OCI-LY3 (cell line): ENCODE results near the gene ZNF383.
"Not testable (repeated sequence)": the region's sequence is repeated elsewhere in the genome, so short reads cannot be mapped to it uniquely, and the experiment has no call there.

ENCODE experiments used
- H2AFZ ChIP-seq: fragments of 200-600, 300-600 bp; shearing (Covaris generic); 2 replicates; pipeline ENCODE4 v1.6.0; 2014; ENCODE audit warnings: antibody characterized with exemption, low read depth, low read length
- H3K27ac ChIP-seq: fragments of 200-600, 300-600 bp; sonication (generic); 2 replicates; pipeline ENCODE4 v1.5.1; 2014; ENCODE audit warnings: mild to moderate bottlenecking, low read length, moderate library complexity, mixed read lengths
- H3K27me3 ChIP-seq: fragments of 200-600, 300-600 bp; sonication (generic); 2 replicates; pipeline ENCODE4 v1.6.1; 2014; ENCODE audit warnings: low read depth, low read length, mixed read lengths
- H3K36me3 ChIP-seq: fragments of 200-600, 300-600 bp; sonication (generic); replicated peaks from 2 replicates; pipeline ENCODE3; 2014; ENCODE audit warnings: low read depth, low read length, mixed read lengths
- H3K4me1 ChIP-seq: fragments of 300-600, 200-600 bp; sonication (generic); 2 replicates; pipeline ENCODE4 v1.6.1; 2014; ENCODE audit warnings: low read length, mixed read lengths
- H3K4me2 ChIP-seq: fragments of 200-600, 300-600 bp; sonication (generic); 2 replicates; pipeline ENCODE4 v1.6.1; 2014; ENCODE audit warnings: low read length, mixed read lengths
- H3K4me3 ChIP-seq: fragments of 300-600, 200-600 bp; sonication (generic); 2 replicates; pipeline ENCODE4 v1.5.1; 2014; ENCODE audit warnings: antibody characterized with exemption, mild to moderate bottlenecking, low read length, moderate library complexity
- H3K79me2 ChIP-seq: fragments of 300-600, 200-600 bp; shearing (Covaris generic); 2 replicates; pipeline ENCODE4 v1.6.1; 2014; ENCODE audit warnings: mild to moderate bottlenecking, low read length, mixed read lengths
- H3K9ac ChIP-seq: fragments of 300-600, 200-600 bp; shearing (Covaris generic); 2 replicates; pipeline ENCODE4 v1.6.0; 2014; ENCODE audit warnings: mild to moderate bottlenecking, low read length, moderate library complexity
- H3K9me3 ChIP-seq: fragments of 200-600, 300-600 bp; shearing (Covaris generic); 2 replicates; pipeline ENCODE4 v1.6.1; 2014; ENCODE audit warnings: low read length, mixed read lengths; ENCODE audit not compliant: insufficient read depth
- H4K20me1 ChIP-seq: fragments of 200-600, 300-600 bp; sonication (generic); 2 replicates; pipeline ENCODE4 v1.6.1; 2016; ENCODE audit warnings: low read length, mixed read lengths; ENCODE audit not compliant: insufficient read depth
- EZH2phosphoT487 ChIP-seq: fragments of 200-600 bp; shearing (Covaris generic); IDR thresholded peaks from 2 replicates; pipeline ENCODE4 v1.6.1; 2018; ENCODE audit warnings: antibody characterized with exemption, mixed run types, low read depth
- TF ChIP-seq, protein P1 (sequence below): fragments of 200-600, 300-600 bp; sonication (generic); IDR thresholded peaks from 2 replicates; pipeline ENCODE4 v1.5.1; 2014; ENCODE audit warnings: antibody characterized with exemption, low read length, low read depth

ZNF383 gene

GRCh38 chr19:37251308-37252229 is 33.6 kb downstream of the ZNF383 start:
- Histone ChIP-seq H3K9me3 (peaks cover 20% of the 10 kb centered on the region; the same call in 1 of the 2 replicates), H2AFZ (peak overlapping the region; percentile 67), H3K27ac (no peak overlapping the region), H3K27me3 (no peaks in the 10 kb centered on the region), H3K4me2 (peak overlapping the region; percentile 58), H4K20me1 (no peaks in the 10 kb centered on the region), H3K4me1 (no peaks in the 10 kb centered on the region), H3K9ac (peak overlapping the region; percentile 58; the same call in 1 of the 2 replicates), H3K36me3 (peaks cover 28% of the 10 kb centered on the region), H3K79me2 (no peaks in the 10 kb centered on the region), H3K4me3 (peak overlapping the region; percentile 80)
- TF ChIP-seq, protein P1, sequence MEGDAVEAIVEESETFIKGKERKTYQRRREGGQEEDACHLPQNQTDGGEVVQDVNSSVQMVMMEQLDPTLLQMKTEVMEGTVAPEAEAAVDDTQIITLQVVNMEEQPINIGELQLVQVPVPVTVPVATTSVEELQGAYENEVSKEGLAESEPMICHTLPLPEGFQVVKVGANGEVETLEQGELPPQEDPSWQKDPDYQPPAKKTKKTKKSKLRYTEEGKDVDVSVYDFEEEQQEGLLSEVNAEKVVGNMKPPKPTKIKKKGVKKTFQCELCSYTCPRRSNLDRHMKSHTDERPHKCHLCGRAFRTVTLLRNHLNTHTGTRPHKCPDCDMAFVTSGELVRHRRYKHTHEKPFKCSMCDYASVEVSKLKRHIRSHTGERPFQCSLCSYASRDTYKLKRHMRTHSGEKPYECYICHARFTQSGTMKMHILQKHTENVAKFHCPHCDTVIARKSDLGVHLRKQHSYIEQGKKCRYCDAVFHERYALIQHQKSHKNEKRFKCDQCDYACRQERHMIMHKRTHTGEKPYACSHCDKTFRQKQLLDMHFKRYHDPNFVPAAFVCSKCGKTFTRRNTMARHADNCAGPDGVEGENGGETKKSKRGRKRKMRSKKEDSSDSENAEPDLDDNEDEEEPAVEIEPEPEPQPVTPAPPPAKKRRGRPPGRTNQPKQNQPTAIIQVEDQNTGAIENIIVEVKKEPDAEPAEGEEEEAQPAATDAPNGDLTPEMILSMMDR = no peak
- TF ChIP-seq EZH2phosphoT487 = no peak

GRCh38 chr19:37263028-37263427 is 45.0 kb downstream of the ZNF383 start:
- not testable (repeated sequence) for H3K36me3 ChIP-seq, H3K4me2 ChIP-seq, H3K27me3 ChIP-seq, H4K20me1 ChIP-seq, H3K79me2 ChIP-seq, H3K27ac ChIP-seq, H3K9me3 ChIP-seq, H2AFZ ChIP-seq, H3K9ac ChIP-seq, H3K4me3 ChIP-seq, H3K4me1 ChIP-seq

- H2AFZ ChIP-seq, H3K27ac ChIP-seq, H3K79me2 ChIP-seq, H3K9ac ChIP-seq, H3K4me1 ChIP-seq, H4K20me1 ChIP-seq, H3K27me3 ChIP-seq, H3K36me3 ChIP-seq, H3K9me3 ChIP-seq, H3K4me3 ChIP-seq, H3K4me2 ChIP-seq: not testable (repeated sequence)
Measured at GRCh38 chr19:37267005-37267404, 49.0 kb downstream of the ZNF383 start.

DNA sequence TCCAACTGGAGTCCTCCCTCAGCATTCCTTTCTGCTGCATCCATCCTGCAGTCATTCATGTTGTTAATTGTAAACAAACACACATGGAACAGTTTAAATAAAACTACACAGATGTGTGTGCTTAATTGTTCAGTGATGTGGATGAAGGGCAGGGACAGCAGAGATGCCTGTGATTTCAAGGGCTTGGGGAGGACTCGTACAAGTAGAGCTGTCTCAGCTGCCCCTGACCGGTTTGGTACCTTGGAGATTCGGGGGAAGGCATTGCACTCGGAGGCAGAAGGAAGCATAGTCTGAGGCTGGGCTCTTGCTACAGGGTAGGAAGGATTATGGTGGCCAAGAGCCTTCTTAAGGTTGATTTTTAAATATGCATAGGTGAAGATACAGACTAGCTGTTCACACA is 49.7 kb downstream of the ZNF383 start:
- not testable (repeated sequence) for H3K27ac ChIP-seq, H3K79me2 ChIP-seq, H4K20me1 ChIP-seq, H3K9me3 ChIP-seq, H3K4me1 ChIP-seq, H3K9ac ChIP-seq, H2AFZ ChIP-seq, H3K4me3 ChIP-seq, H3K36me3 ChIP-seq, H3K27me3 ChIP-seq, H3K4me2 ChIP-seq

DNA sequence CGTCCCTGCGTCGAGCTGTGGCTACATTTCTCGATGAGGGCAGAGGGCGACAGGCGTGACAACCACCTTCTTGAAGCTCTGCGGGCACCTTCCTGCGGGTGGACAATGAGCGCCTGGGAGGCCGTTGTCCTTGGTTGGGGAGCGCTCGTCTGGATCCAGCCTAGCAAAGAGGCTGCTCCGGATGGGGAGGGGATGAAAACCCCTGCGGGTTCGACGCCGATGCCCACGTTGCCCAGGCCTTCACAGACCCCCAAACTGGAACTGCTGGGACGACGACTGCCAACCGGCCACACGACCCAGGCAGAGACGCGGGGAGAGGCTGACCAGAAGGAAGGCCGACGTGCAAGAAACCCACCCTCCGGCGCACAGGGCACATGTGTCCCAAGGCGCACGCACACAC is 62.6 kb downstream of the ZNF383 start:
- not testable (repeated sequence) for H3K4me2 ChIP-seq, H3K4me3 ChIP-seq, H3K9me3 ChIP-seq, H3K4me1 ChIP-seq, H3K79me2 ChIP-seq, H3K9ac ChIP-seq, H3K36me3 ChIP-seq, H3K27me3 ChIP-seq, H4K20me1 ChIP-seq, H2AFZ ChIP-seq, H3K27ac ChIP-seq

GRCh38 chr19:37284020-37284419 is 66.0 kb downstream of the ZNF383 start:
- not testable (repeated sequence) for H3K27me3 ChIP-seq, H3K4me1 ChIP-seq, H3K9ac ChIP-seq, H3K27ac ChIP-seq, H4K20me1 ChIP-seq, H2AFZ ChIP-seq, H3K4me2 ChIP-seq, H3K36me3 ChIP-seq, H3K9me3 ChIP-seq, H3K4me3 ChIP-seq, H3K79me2 ChIP-seq

DNA sequence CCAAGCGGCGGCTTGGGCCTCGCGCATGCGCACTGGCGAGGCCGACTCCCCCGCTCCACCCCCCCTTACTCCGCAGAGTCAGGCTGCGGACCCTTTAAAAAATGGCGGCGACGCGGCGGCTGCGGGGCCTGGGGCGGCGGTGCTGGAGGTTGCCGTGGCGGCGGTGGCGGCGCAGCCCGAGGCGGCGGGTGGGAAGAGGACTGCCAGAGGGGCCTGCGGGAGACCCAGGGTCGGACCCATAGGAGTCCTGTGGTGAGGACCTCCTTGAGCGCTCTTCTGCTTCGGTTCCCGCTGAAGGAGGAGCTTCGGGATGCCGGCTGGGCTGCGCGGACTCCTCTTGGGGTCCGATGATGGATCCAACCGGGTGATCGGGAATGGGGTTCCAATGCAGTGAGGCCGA is 71.2 kb downstream of the ZNF383 start:
- H3K9ac ChIP-seq, H3K9me3 ChIP-seq, H4K20me1 ChIP-seq, H3K4me1 ChIP-seq, H3K79me2 ChIP-seq, H3K4me2 ChIP-seq, H3K27ac ChIP-seq, H3K27me3 ChIP-seq, H3K4me3 ChIP-seq, H3K36me3 ChIP-seq, H2AFZ ChIP-seq: not testable (repeated sequence)

DNA sequence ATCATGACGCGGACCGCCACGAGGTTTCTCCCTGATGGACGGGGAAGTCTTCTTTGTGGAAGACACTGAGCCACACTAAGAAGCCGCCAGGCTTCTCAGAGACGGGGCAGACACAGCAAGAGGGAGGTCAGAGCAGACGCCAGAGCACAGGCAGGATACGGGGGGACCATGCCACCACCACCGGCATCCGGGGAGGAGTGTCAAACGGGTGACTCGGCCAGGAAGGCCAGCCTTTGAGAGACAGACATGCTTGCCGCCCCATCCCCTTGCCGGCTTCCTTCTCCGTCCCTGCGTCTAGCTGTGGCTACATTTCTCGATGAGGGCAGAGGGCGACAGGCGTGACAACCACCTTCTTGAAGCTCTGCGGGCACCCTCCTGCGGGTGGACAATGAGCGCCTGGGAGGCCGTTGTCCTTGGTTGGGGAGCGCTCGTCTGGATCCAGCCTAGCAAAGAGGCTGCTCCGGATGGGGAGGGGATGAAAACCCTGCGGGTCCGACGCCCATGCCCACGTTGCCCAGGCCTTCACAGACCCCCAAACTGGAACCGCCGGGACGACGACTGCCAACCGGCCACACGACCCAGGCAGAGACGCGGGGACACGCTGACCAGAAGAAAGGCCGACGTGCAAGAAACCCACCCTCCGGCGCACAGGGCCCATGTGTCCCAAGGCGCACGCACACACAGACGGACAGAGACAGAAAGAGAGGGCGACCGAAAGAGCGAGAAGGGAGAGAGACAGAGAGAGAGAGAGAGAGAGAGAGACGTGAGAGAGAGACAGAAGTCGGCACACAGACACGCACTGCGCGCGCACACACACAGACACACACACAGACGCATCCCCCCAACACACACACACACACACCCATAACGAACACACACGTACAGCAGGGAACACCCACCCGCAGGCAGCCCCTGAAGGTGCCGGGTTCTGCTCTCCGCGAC is 75.3 kb downstream of the ZNF383 start:
- H3K4me1 ChIP-seq, H4K20me1 ChIP-seq, H3K9ac ChIP-seq, H3K27ac ChIP-seq, H3K36me3 ChIP-seq, H3K27me3 ChIP-seq, H3K4me2 ChIP-seq, H3K4me3 ChIP-seq, H2AFZ ChIP-seq, H3K9me3 ChIP-seq, H3K79me2 ChIP-seq: not testable (repeated sequence)
